HS-27A (cell line): ENCODE results near the gene SOWAHB.
A peak's percentile ranks its signal among the peaks of the same experiment; 100 is the strongest.

ENCODE experiments used
- DNase-seq: peaks from one replicate; pipeline ENCODE4 v3.0.0-alpha.2; 2012; ENCODE audit warnings: low read depth, missing footprints

Gene SOWAHB

GRCh38 chr4:76850010-76850441 is 47.9 kb downstream of the SOWAHB start:
- peak; percentile 73 for DNase-seq
